ENCODE results near the gene NFE2L2. TPM values are rescaled to one million over a fixed set of nuclear protein-coding genes. Genes with fewer than 3 reads are reported as not detected.
"Not testable (repeated sequence)": the region's sequence is repeated elsewhere in the genome, so short reads cannot be mapped to it uniquely, and the experiment has no call there.

NFE2L2 gene
- 100 to 1,000 TPM in 1 of 3 donors, 10 to 100 TPM in 2; 84.3 to 105 (median 99.1) TPM for total RNA-seq
- long read RNA-seq, donor 1, transcript NFE2L2-202 (5 exons, 2,651 nt) = minor isoform, 12 of 149 reads
- long read RNA-seq, donor 1, transcript NFE2L2-201 (5 exons, 2,853 nt) = major isoform, 125 of 149 reads
- long read RNA-seq, donor 1, partial matches to known transcripts = 2 of 149 reads
- long read RNA-seq, donor 1, other reads (novel, unspliced or antisense) = 10 of 149 reads
- long read RNA-seq, donor 2, transcript NFE2L2-201 (5 exons, 2,853 nt) = major isoform, 59 of 73 reads
- long read RNA-seq, donor 2, partial matches to known transcripts = 4 of 73 reads
- long read RNA-seq, donor 2, other reads (novel, unspliced or antisense) = 3 of 73 reads

DNA sequence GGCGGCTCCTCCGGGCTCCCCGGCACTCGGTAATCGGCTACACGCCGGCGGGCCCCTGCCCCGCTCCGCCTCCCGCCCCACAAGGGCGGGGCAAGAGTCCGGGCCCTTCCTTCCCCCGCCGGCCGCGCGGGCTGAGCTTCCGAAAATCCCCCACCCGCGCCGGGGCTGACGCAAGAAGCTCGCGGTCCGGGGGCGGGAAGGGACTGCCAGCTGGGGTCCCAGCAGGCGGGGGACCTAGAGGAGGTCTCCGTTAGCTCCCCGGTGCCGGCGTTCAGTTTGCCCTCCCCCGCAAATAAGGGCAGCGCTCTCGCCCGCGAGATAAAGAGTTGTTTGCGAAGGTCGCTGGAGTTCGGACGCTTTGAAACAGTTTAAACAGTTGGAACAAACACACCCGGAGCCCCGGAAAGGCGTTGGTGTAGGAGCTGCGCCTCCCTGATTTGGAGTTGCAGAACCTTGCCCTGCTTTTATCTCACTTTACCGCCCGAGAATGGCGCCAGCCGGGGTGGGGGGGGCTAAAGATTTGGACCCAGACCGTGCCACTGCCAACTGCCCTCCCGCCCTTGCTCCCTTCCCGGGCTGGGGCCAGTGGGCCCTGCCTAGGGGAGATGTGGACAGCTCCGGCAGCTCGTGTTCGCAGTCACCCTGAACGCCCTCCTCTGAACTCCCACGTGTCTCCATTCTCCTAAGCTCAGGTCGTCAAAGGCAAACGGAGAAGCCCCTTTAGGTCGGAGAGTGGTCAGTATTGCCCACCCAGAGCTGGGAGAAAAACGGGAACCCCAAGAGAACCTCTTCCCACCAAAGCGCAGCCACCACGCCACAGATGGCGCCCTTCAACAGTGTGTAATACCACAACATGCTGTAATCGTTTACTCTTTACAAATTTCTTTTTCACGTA lies at the start of gene NFE2L2:
TSS of gene NFE2L2 (minus strand) at position 35 of the 895 bp plus-strand sequence. CDS start 151 bp downstream, outside the sequence.
- intact Hi-C loops (cut with DNase I, micrococcal nuclease) = loop anchor here (5.0 to 10.0 kb wide), 2 partner anchors 50 to 98 kb away; partner anchors contain the start of gene HNRNPA3 (in 1 of the 2)
- peak; percentile 84 for ATAC-seq
- H3K9me3 ChIP-seq = no peaks in the 10 kb centered on the region
- peak; percentile 94 to 96 (median 96) for DNase-seq
- TF ChIP-seq, protein P1, sequence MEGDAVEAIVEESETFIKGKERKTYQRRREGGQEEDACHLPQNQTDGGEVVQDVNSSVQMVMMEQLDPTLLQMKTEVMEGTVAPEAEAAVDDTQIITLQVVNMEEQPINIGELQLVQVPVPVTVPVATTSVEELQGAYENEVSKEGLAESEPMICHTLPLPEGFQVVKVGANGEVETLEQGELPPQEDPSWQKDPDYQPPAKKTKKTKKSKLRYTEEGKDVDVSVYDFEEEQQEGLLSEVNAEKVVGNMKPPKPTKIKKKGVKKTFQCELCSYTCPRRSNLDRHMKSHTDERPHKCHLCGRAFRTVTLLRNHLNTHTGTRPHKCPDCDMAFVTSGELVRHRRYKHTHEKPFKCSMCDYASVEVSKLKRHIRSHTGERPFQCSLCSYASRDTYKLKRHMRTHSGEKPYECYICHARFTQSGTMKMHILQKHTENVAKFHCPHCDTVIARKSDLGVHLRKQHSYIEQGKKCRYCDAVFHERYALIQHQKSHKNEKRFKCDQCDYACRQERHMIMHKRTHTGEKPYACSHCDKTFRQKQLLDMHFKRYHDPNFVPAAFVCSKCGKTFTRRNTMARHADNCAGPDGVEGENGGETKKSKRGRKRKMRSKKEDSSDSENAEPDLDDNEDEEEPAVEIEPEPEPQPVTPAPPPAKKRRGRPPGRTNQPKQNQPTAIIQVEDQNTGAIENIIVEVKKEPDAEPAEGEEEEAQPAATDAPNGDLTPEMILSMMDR (IDR thresholded peaks at IDR 0.05) = no peak
- H3K36me3 ChIP-seq (ENCODE audit: low read depth) = no peaks in the 10 kb centered on the region
- peaks cover 31% of the 10 kb centered on the region for H3K4me1 ChIP-seq (ENCODE audit: low read depth)
- H3K4me3 ChIP-seq = peak within 1 kb of the TSS; percentile 100

DNA sequence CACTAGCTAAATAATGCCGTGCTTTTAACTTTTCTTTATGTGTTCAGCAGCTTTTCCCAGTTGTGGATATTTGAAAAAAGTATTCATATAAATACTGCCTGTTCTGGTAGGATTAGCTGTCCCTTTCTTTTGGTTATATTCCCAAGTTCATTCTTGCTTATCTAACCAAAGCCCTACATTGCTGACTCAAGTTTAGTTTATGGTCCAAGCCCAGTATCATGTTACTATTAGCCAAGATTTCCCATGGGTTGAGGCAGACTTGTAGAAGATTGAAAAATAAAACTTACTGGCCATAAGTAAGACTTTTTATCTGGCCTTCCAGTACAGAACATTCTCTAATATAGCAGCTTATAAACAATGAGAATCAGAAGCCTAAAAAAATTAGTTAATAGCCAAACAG lies 49.7 kb upstream of the NFE2L2 start:
- H3K36me3 ChIP-seq (ENCODE audit: low read depth) = no peaks in the 10 kb centered on the region
- intact Hi-C loops (cut with DNase I, micrococcal nuclease) = no loop called here
- TF ChIP-seq, protein P1 (IDR thresholded peaks at IDR 0.05) = no peak
- H3K9me3 ChIP-seq = no peaks in the 10 kb centered on the region
- peak; percentile 45 for ATAC-seq
- no peak for DNase-seq
- no peaks in the 10 kb centered on the region for H3K4me1 ChIP-seq (ENCODE audit: low read depth)
- no peak overlapping the region for H3K4me3 ChIP-seq

DNA sequence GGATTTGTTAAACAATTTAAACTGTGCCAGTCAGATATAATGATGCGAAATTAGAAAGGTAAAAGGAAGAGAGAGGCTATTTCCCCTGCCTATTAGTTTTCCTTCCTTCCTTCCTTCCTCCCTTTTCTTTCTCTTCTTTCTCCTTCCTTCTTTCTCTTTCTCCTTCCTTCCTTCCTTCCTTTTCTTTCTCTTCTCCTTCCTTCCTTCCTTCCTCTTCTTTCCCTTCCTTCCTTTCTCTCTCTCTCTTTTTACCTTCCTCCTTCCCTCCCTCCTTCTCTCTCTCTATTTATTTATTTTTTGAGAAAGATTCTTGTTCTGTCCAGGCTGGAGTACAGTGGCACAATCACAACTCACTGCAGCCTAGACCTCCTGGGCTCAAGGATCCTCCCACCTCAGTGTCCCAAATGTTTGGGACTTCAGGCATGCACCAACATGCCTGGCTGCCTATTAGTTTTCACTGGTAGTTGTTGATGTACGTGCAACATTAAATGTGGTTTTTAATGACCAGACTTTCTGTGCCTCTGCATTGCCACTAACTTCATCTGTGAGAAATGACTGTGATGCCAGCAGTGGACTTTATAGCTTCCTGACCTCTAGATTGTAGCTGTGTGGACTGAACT lies 48.7 kb upstream of the NFE2L2 start:
- TF ChIP-seq, protein P1 (IDR thresholded peaks at IDR 0.05) = no peak
- no peak for DNase-seq
- no peak overlapping the region for H3K4me3 ChIP-seq
- intact Hi-C loops (cut with DNase I, micrococcal nuclease) = no loop called here
- no peak for ATAC-seq
- no peaks in the 10 kb centered on the region for H3K36me3 ChIP-seq (ENCODE audit: low read depth)
- no peaks in the 10 kb centered on the region for H3K4me1 ChIP-seq (ENCODE audit: low read depth)
- H3K9me3 ChIP-seq = no peaks in the 10 kb centered on the region

DNA sequence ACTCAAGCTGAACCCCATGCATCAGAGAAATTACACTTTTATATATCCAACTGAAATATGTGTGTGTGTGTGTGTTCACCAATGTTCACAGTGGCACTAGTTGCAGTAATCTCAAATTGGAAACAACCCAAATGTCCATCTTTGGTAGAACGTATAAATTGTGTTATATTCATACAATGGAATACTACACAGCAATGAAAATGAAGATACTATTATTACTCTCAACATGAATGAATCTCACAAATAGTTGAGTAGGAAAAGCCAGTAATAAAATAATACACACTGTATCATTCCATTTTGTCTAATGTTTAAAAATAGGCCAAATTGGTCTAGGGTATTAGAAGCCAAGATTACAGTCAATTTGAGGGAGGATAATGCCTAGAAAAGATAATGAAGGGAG lies 48.0 kb upstream of the NFE2L2 start:
- intact Hi-C loops (cut with DNase I, micrococcal nuclease) = no loop called here
- Histone ChIP-seq H3K4me1 (ENCODE audit: low read depth) (no peaks in the 10 kb centered on the region), H3K4me3 (no peak overlapping the region), H3K36me3 (ENCODE audit: low read depth) (no peaks in the 10 kb centered on the region), H3K9me3 (no peaks in the 10 kb centered on the region)
- DNase-seq = no peak
- TF ChIP-seq, protein P1 (IDR thresholded peaks at IDR 0.05) = no peak
- no peak for ATAC-seq

DNA sequence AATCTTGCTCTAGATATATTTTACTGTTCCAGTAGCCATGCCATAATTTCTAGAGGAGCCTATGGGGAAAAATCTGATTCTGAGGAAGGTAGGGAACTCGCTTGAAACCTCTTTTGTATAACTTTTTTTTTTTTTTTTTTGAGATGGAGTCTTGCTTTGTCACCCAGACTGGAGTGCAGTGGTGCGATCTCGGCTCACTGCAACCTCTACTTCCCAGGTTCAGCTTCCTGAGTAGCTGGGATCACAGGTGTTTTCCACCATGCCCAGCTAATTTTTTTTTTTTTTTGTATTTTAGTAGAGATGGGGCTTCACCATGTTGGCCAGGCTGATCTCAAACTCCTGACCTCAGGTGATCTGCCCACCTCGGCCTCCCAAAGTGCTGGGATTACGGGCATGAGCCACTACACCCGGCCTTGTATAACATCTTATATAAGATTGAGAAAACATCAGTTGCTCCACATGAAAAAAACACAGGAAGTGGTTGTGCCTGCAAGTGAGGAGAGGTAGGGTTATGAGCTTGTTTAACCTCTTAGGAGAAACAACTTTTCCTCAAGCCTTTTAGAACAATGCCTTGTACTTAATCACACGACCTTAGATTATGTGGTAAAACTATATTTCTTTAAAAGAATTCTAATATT lies 45.3 kb upstream of the NFE2L2 start:
- intact Hi-C loops (cut with DNase I, micrococcal nuclease); DNase-seq: not testable (repeated sequence)

More for the DNA sequence above, 45.3 kb upstream of the NFE2L2 start:
- ATAC-seq = peak; percentile 27
- H3K9me3 ChIP-seq; H3K4me1 ChIP-seq (ENCODE audit: low read depth); H3K4me3 ChIP-seq; H3K36me3 ChIP-seq (ENCODE audit: low read depth): not testable (repeated sequence)

Measured in mucosa of descending colon (tissue), 3 donors.